ENCODE measurements around the gene ADAMTS16. TPM values are rescaled to one million over a fixed set of nuclear protein-coding genes. Genes with fewer than 3 reads are reported as not detected.

The ADAMTS16 gene
- total and polyA plus RNA-seq, 9 of the 15 experiments (the other 6 are each of a cell fraction or from before 2014, with no cell fraction given) = not detected

DNA sequence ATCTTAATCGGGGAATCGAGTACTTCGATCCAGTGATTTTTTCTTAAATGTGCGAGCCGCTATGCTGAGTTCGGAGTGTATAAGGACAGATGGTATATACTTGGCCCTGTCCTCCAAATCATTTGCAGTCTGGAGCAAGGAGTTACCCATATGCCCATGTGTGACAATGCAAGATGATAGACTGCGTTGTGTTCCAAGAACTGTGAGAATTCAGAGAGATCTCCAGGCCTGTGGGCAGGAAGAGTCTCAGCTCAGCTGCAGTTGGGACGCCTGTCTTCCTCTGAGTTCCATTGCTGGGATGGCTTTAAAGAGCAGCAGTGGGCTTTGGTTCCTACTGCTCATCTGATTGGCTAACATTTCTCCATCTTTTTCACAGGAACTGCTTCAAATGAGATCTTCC lies 106.6 kb downstream of the ADAMTS16 start:
- 0% methylated on average over 8 of the region's 8 CpGs for WGBS (ENCODE audit: insufficient coverage, low coverage, missing lambda C conversion rate)
- Histone ChIP-seq H3K9me1 (ENCODE audit: control insufficient read depth, insufficient read depth, low read length) (no peaks in the 10 kb centered on the region), H3K27ac (ENCODE audit: extremely low read depth, low read depth, low read length) (no peak overlapping the region), H3K79me2 (ENCODE audit: control insufficient read depth, insufficient read depth, low read length) (no peaks in the 10 kb centered on the region), H3K4me2 (ENCODE audit: insufficient read depth, low read length) (no peak overlapping the region), H3K9ac (ENCODE audit: insufficient read depth in 1 of 2, low read depth in 2 of 2, low read length in 2 of 2) (no peak overlapping the region), H3K36me3 (ENCODE audit: control insufficient read depth, insufficient read depth, low read length) (no peaks in the 10 kb centered on the region), H4K20me1 (replicated peaks; ENCODE audit: control insufficient read depth, insufficient read depth, low read length) (no peaks in the 10 kb centered on the region), H2AFZ (ENCODE audit: low read depth, low read length) (no peak overlapping the region), H3K9me3 (replicated peaks; ENCODE audit: control insufficient read depth, insufficient read depth, low read depth, low read length) (no peaks in the 10 kb centered on the region), H3K4me1 (replicated peaks in 1 of 2; ENCODE audit: control insufficient read depth in 2 of 2, insufficient read depth in 2 of 2, low read length in 2 of 2) (no peaks in the 10 kb centered on the region), H3K4me3 (no peak overlapping the region), H3K27me3 (ENCODE audit: control insufficient read depth in 2 of 2, insufficient read depth in 2 of 2, low read length in 2 of 2) (peaks cover 0 to 4% of the 10 kb centered on the region in 2 experiments; a peak in 3 of 5 replicates)
- FAIRE-seq (no peak), ATAC-seq (no peak), DNase-seq (ENCODE audit: extremely low read depth in 1 of 4, low spot score in 3 of 4) (no peak)
- in situ Hi-C loops (cut with MboI) = no loop called here
- TF ChIP-seq, protein P1, sequence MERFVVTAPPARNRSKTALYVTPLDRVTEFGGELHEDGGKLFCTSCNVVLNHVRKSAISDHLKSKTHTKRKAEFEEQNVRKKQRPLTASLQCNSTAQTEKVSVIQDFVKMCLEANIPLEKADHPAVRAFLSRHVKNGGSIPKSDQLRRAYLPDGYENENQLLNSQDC (CRISPR knock-in tag; IDR thresholded peaks at IDR 0.05) = no peak
- TF ChIP-seq POLR2A (conservative IDR thresholded peaks at IDR 0.05) = no peak
- TF ChIP-seq NR2C1 (IDR thresholded peaks at IDR 0.05) = no peak
- no peak for TF ChIP-seq NR2C1 (tag; IDR thresholded peaks at IDR 0.05)
- no peak for TF ChIP-seq RAD51 (IDR thresholded peaks at IDR 0.05; ENCODE audit: borderline replicate concordance, low read depth)
- no peak for TF ChIP-seq TAF9B (IDR thresholded peaks at IDR 0.05; ENCODE audit: partially characterized antibody)
- TF ChIP-seq, protein P2, sequence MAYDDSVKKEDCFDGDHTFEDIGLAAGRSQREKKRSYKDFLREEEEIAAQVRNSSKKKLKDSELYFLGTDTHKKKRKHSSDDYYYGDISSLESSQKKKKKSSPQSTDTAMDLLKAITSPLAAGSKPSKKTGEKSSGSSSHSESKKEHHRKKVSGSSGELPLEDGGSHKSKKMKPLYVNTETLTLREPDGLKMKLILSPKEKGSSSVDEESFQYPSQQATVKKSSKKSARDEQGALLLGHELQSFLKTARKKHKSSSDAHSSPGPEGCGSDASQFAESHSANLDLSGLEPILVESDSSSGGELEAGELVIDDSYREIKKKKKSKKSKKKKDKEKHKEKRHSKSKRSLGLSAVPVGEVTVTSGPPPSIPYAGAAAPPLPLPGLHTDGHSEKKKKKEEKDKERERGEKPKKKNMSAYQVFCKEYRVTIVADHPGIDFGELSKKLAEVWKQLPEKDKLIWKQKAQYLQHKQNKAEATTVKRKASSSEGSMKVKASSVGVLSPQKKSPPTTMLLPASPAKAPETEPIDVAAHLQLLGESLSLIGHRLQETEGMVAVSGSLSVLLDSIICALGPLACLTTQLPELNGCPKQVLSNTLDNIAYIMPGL (CRISPR knock-in tag; IDR thresholded peaks at IDR 0.05) = no peak
- TF ChIP-seq, protein P3, sequence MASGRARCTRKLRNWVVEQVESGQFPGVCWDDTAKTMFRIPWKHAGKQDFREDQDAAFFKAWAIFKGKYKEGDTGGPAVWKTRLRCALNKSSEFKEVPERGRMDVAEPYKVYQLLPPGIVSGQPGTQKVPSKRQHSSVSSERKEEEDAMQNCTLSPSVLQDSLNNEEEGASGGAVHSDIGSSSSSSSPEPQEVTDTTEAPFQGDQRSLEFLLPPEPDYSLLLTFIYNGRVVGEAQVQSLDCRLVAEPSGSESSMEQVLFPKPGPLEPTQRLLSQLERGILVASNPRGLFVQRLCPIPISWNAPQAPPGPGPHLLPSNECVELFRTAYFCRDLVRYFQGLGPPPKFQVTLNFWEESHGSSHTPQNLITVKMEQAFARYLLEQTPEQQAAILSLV (tag; IDR thresholded peaks at IDR 0.05) = no peak
- TF ChIP-seq CREM (IDR thresholded peaks at IDR 0.05; ENCODE audit: low read depth) = no peak
- TF ChIP-seq FIP1L1 (IDR thresholded peaks at IDR 0.05; ENCODE audit: low read depth, low read length, poor library complexity, severe bottlenecking) = no peak
- TF ChIP-seq, protein P4, sequence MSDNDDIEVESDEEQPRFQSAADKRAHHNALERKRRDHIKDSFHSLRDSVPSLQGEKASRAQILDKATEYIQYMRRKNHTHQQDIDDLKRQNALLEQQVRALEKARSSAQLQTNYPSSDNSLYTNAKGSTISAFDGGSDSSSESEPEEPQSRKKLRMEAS (CRISPR knock-in tag; IDR thresholded peaks at IDR 0.05) = no peak
- no peak for TF ChIP-seq ZBTB17 (CRISPR knock-in tag; IDR thresholded peaks at IDR 0.05)
- TF ChIP-seq CHD4 (IDR thresholded peaks at IDR 0.05; ENCODE audit: insufficient read depth, insufficient replicate concordance, low read depth, low read length, poor library complexity, severe bottlenecking) = no peak
- TF ChIP-seq, protein P5, sequence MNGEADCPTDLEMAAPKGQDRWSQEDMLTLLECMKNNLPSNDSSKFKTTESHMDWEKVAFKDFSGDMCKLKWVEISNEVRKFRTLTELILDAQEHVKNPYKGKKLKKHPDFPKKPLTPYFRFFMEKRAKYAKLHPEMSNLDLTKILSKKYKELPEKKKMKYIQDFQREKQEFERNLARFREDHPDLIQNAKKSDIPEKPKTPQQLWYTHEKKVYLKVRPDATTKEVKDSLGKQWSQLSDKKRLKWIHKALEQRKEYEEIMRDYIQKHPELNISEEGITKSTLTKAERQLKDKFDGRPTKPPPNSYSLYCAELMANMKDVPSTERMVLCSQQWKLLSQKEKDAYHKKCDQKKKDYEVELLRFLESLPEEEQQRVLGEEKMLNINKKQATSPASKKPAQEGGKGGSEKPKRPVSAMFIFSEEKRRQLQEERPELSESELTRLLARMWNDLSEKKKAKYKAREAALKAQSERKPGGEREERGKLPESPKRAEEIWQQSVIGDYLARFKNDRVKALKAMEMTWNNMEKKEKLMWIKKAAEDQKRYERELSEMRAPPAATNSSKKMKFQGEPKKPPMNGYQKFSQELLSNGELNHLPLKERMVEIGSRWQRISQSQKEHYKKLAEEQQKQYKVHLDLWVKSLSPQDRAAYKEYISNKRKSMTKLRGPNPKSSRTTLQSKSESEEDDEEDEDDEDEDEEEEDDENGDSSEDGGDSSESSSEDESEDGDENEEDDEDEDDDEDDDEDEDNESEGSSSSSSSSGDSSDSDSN (IDR thresholded peaks at IDR 0.05; ENCODE audit: borderline replicate concordance in 1 of 2, low read depth in 2 of 2, low read length in 2 of 2) = no peak
- no TSS peak for BruUV-seq (replicated peaks)
- intact Hi-C loops (cut with micrococcal nuclease) = no loop called here
- CTCF ChIA-PET (ENCODE audit: low intra/inter-chr PET ratio) = no interaction called here
- POLR2A ChIA-PET = no interaction called here
